OCI-LY1 (cell line): Measurements from ENCODE around the gene GPRIN1.

Source experiments
- H2AFZ ChIP-seq: fragments of 200-600 bp; sonication (generic), shearing (Covaris generic); 2 replicates; pipeline ENCODE4 v1.6.0; 2014; ENCODE audit warnings: antibody characterized with exemption, mild to moderate bottlenecking, low read length
- H3F3A ChIP-seq: fragments of 200-600 bp; sonication (generic), shearing (Covaris generic); 2 replicates; pipeline ENCODE4 v1.6.0; 2014; ENCODE audit warnings: mild to moderate bottlenecking, antibody characterized with exemption, low read length, moderate library complexity; ENCODE audit not compliant: insufficient read depth
- H3K27ac ChIP-seq: fragments of 200-600 bp; sonication (generic); 2 replicates; pipeline ENCODE4 v1.5.1; 2014; ENCODE audit warnings: low read length, mixed run types, mild to moderate bottlenecking, low read depth; ENCODE audit not compliant: poor library complexity, severe bottlenecking
- H3K27me3 ChIP-seq: fragments of 200-600 bp; sonication (generic); 2 replicates; pipeline ENCODE4 v1.6.0; 2014; ENCODE audit warnings: antibody characterized with exemption, mild to moderate bottlenecking, low read length, moderate library complexity; ENCODE audit not compliant: insufficient read depth
- H3K36me3 ChIP-seq: fragments of 200-600 bp; sonication (generic); 2 replicates; pipeline ENCODE4 v1.6.1; 2014; ENCODE audit warnings: mild to moderate bottlenecking, antibody characterized with exemption, low read length, moderate library complexity, mixed read lengths; ENCODE audit not compliant: insufficient read depth
- H3K4me1 ChIP-seq: fragments of 200-600 bp; sonication (generic); 2 replicates; pipeline ENCODE4 v1.5.1; 2014; ENCODE audit warnings: mild to moderate bottlenecking, low read length, moderate library complexity; ENCODE audit not compliant: insufficient read depth, severe bottlenecking
- H3K4me2 ChIP-seq: fragments of 200-600 bp; sonication (generic), shearing (Covaris generic); 2 replicates; pipeline ENCODE4 v1.6.1; 2014; ENCODE audit warnings: low read length
- H3K4me3 ChIP-seq: fragments of 200-600 bp; sonication (generic); 2 replicates; pipeline ENCODE4 v1.5.1; 2014; ENCODE audit warnings: low read length, low read depth, mild to moderate bottlenecking, mixed read lengths; ENCODE audit not compliant: poor library complexity, severe bottlenecking
- H3K79me2 ChIP-seq: fragments of 200-600 bp; shearing (Covaris generic); 2 replicates; pipeline ENCODE4 v1.6.1; 2016; ENCODE audit warnings: mixed run types, low read length, mixed read lengths; ENCODE audit not compliant: insufficient read depth
- H3K9ac ChIP-seq: fragments of 200-600 bp; sonication (generic), shearing (Covaris generic); 2 replicates; pipeline ENCODE4 v1.6.1; 2014; ENCODE audit warnings: mild to moderate bottlenecking, low read length, mixed read lengths
- H3K9me2 ChIP-seq: fragments of 200-600 bp; sonication (generic), shearing (Covaris generic); 2 replicates; pipeline ENCODE4 v1.6.1; 2014; ENCODE audit warnings: low read depth, mild to moderate bottlenecking, low read length, mixed read lengths
- H3K9me3 ChIP-seq: fragments of 200-600 bp; shearing (Covaris generic); 2 replicates; pipeline ENCODE4 v1.6.1; 2014; ENCODE audit warnings: low read length, mixed read lengths
- H4K20me1 ChIP-seq: fragments of 200-600 bp; sonication (generic), shearing (Covaris generic); 2 replicates; pipeline ENCODE4 v1.6.0; 2016; ENCODE audit warnings: mild to moderate bottlenecking, low read length; ENCODE audit not compliant: insufficient read depth
- EZH2 ChIP-seq: fragments of 200-600 bp; sonication (generic), shearing (Covaris generic); IDR thresholded peaks from 2 replicates; pipeline ENCODE4 v1.8.0; 2017; ENCODE audit warnings: borderline replicate concordance, mixed run types, mild to moderate bottlenecking, antibody characterized with exemption, low read length, moderate library complexity, mixed read lengths
- TF ChIP-seq, protein P1 (sequence below): fragments of 200-600 bp; sonication (generic), shearing (Covaris generic); IDR thresholded peaks from 2 replicates; pipeline ENCODE4 v1.5.1; 2017; ENCODE audit warnings: mild to moderate bottlenecking, antibody characterized with exemption, low read length, moderate library complexity, mixed read lengths

Gene GPRIN1

DNA sequence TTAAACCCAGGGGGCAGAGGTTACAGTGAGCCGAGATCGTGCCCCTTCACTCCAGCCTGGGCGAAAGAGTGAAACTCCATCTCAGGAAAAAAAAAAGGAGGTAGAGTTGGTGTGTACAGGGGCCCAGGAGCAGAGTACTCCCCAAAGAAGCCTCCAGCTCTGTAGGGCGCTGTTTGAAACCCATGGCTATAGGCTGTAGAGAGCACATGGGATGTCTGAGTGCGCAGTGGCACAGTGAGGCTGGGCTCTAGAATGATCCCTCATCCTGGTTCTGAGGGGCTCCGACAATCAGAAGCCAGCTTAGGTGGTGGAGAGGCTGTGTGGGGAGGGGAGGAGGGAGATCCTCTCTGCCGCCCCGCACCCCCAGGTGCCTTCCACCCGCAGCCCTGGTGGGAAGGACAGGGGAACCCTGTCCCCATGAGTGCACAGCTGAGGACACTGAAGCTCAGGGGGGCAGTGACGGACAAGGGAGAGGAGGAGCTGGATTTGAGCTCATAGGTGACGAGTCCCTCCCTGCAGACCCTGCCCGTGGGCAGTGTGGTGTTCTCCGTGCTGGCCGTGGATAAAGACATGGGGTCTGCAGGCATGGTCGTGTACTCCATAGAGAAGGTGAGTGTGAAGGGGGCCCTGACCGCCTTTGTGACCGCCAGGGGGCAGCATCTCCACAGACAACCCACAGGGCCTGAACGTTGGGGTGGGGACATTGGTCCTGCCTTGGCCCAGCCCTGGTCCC is 36.2 kb downstream of the GPRIN1 start:
- H3K4me2 ChIP-seq = no peak overlapping the region
- no peak overlapping the region for H3K4me3 ChIP-seq
- no peaks in the 10 kb centered on the region for H3F3A ChIP-seq
- H3K4me1 ChIP-seq = no peaks in the 10 kb centered on the region
- TF ChIP-seq EZH2 = no peak
- TF ChIP-seq, protein P1, sequence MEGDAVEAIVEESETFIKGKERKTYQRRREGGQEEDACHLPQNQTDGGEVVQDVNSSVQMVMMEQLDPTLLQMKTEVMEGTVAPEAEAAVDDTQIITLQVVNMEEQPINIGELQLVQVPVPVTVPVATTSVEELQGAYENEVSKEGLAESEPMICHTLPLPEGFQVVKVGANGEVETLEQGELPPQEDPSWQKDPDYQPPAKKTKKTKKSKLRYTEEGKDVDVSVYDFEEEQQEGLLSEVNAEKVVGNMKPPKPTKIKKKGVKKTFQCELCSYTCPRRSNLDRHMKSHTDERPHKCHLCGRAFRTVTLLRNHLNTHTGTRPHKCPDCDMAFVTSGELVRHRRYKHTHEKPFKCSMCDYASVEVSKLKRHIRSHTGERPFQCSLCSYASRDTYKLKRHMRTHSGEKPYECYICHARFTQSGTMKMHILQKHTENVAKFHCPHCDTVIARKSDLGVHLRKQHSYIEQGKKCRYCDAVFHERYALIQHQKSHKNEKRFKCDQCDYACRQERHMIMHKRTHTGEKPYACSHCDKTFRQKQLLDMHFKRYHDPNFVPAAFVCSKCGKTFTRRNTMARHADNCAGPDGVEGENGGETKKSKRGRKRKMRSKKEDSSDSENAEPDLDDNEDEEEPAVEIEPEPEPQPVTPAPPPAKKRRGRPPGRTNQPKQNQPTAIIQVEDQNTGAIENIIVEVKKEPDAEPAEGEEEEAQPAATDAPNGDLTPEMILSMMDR = peak; percentile 85
- H3K27me3 ChIP-seq = no peaks in the 10 kb centered on the region
- H3K9me2 ChIP-seq = no peaks in the 10 kb centered on the region
- H3K9ac ChIP-seq = no peak overlapping the region
- no peaks in the 10 kb centered on the region for H3K9me3 ChIP-seq
- no peaks in the 10 kb centered on the region for H4K20me1 ChIP-seq
- H3K79me2 ChIP-seq = no peaks in the 10 kb centered on the region
- H3K36me3 ChIP-seq = no peaks in the 10 kb centered on the region
- H3K27ac ChIP-seq = no peak overlapping the region
- no peak overlapping the region for H2AFZ ChIP-seq

DNA sequence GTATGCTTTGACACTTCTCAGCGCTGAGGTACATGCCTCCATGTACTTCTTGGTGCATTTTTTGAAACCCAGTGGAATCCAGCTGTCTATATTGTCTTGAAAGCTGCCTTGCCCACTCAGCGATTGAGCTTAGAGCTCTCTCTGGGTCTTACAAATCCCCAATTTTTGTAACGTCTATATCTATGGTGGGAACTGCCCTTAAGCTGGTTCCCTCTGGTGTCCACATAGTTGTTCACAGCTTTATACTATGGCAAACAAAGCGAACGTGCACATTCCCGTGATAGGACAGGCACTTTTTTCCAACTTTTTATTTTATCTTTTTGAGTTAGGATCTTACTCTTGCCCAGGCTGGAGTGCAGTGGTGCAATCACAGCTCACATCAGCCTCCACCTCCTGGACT is 39.9 kb downstream of the GPRIN1 start:
- no peak for TF ChIP-seq EZH2
- TF ChIP-seq, protein P1 = no peak
- Histone ChIP-seq H3K4me2 (no peak overlapping the region), H4K20me1 (no peaks in the 10 kb centered on the region), H3K4me1 (no peaks in the 10 kb centered on the region), H2AFZ (no peak overlapping the region), H3K79me2 (no peaks in the 10 kb centered on the region), H3F3A (no peaks in the 10 kb centered on the region), H3K9me3 (0 out of 2 replicates have a peak, but pooled peaks cover 3% of the 10 kb centered on the region), H3K9ac (no peak overlapping the region), H3K27ac (no peak overlapping the region), H3K36me3 (no peaks in the 10 kb centered on the region), H3K4me3 (no peak overlapping the region), H3K27me3 (no peaks in the 10 kb centered on the region; the same call in 1 of the 2 replicates), H3K9me2 (no peaks in the 10 kb centered on the region)

DNA sequence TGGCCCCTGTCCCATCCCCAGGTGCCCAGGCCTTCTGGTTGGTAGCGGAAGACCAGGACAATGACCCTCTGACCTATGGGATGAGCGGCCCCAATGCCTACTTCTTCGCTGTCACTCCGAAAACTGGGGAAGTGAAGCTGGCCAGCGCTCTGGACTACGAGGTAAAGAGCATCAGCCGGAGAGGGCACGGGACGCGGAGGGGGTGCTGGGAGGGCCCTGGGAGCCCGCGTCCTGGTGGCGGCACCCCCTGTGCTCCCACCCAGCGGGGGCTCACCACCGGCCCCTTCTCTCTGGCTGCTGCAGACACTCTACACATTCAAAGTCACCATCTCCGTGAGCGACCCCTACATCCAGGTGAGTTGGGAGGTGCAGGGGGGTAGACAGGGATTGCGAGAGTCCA is 41.3 kb downstream of the GPRIN1 start:
- Histone ChIP-seq H2AFZ (no peak overlapping the region), H3K9ac (no peak overlapping the region), H3K4me3 (no peak overlapping the region), H3K27ac (no peak overlapping the region), H3K9me3 (0 out of 2 replicates have a peak, but pooled peaks cover 3% of the 10 kb centered on the region), H3K9me2 (no peaks in the 10 kb centered on the region), H3F3A (no peaks in the 10 kb centered on the region), H4K20me1 (no peaks in the 10 kb centered on the region), H3K36me3 (no peaks in the 10 kb centered on the region), H3K79me2 (no peaks in the 10 kb centered on the region), H3K4me2 (no peak overlapping the region), H3K27me3 (no peaks in the 10 kb centered on the region; the same call in 1 of the 2 replicates), H3K4me1 (no peaks in the 10 kb centered on the region)
- no peak for TF ChIP-seq EZH2
- TF ChIP-seq, protein P1 = no peak
